Activated naive CD8-positive, alpha-beta T cell treated with anti-CD3 and anti-CD28 coated beads, Interleukin-2, amount 50 U/mL, for 24 hours (primary cell): Measurements from ENCODE around the gene LTBP1.
A peak's percentile ranks its signal among the peaks of the same experiment; 100 is the strongest.
"Not testable (repeated sequence)": the region's sequence is repeated elsewhere in the genome, so short reads cannot be mapped to it uniquely, and the experiment has no call there.

Experiments
- ATAC-seq: fragments of 150-1000 bp; cut with Tn5 transposase; one replicate; pipeline ENCODE4 v1.10.0; 2021
- DNase-seq: peaks from one replicate; pipeline ENCODE4 v3.0.0; 2021
- H3K27ac Mint-ChIP-seq: one replicate; pipeline ENCODE4 v1.8.0; 2021; ENCODE audit warnings: mild to moderate bottlenecking, mixed read lengths
- H3K27me3 Mint-ChIP-seq: one replicate; pipeline ENCODE4 v1.8.0; 2021; ENCODE audit warnings: mixed read lengths
- H3K36me3 Mint-ChIP-seq: one replicate; pipeline ENCODE4 v1.8.0; 2021; ENCODE audit warnings: low read depth, mixed read lengths
- H3K4me1 Mint-ChIP-seq: one replicate; pipeline ENCODE4 v1.8.0; 2021; ENCODE audit warnings: mixed read lengths
- H3K4me3 Mint-ChIP-seq: one replicate; pipeline ENCODE4 v1.8.0; 2021; ENCODE audit warnings: mild to moderate bottlenecking, moderate library complexity, mixed read lengths
- H3K9me3 Mint-ChIP-seq: one replicate; pipeline ENCODE4 v1.8.0; 2021; ENCODE audit warnings: mixed read lengths

The LTBP1 gene

DNA sequence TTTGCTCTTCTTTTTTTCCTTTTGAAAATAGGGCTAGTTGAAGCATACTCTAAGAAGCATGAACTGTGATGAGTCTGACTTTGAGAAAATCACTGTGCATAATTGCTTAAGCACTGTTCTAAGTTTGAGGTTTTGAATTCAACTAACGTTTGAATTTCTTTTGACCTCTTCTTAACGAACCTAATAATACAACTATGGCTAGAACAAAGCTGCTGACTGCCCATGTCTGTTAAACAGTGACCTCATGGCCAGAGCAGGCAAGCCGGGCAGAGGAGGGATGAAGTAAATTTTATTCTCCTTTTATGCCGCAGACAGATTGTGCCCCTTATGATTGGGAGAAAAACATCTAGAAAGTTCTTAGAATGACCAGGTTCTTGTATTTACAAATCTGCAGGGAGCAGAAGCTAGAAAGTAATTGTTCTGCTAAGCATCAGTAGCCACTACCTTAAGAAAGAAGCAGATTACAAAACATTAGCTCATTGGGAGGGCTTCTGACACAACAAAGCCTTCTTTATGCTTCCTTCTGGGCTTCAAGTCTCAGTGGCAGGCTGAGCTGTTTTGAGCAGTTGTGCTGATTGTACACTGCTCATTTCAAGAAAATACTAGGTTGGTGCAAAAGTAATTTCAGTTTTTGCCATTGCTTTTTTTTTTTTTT lies 431.9 kb downstream of the LTBP1 start:
- H3K9me3 Mint-ChIP-seq = no peaks in the 10 kb centered on the region
- ATAC-seq (no peak), DNase-seq (no peak)
- H3K36me3 Mint-ChIP-seq = no peaks in the 10 kb centered on the region
- no peak overlapping the region for H3K4me3 Mint-ChIP-seq
- peaks cover 7% of the 10 kb centered on the region for H3K4me1 Mint-ChIP-seq
- H3K27ac Mint-ChIP-seq = no peak overlapping the region
- H3K27me3 Mint-ChIP-seq = peaks cover 4% of the 10 kb centered on the region

DNA sequence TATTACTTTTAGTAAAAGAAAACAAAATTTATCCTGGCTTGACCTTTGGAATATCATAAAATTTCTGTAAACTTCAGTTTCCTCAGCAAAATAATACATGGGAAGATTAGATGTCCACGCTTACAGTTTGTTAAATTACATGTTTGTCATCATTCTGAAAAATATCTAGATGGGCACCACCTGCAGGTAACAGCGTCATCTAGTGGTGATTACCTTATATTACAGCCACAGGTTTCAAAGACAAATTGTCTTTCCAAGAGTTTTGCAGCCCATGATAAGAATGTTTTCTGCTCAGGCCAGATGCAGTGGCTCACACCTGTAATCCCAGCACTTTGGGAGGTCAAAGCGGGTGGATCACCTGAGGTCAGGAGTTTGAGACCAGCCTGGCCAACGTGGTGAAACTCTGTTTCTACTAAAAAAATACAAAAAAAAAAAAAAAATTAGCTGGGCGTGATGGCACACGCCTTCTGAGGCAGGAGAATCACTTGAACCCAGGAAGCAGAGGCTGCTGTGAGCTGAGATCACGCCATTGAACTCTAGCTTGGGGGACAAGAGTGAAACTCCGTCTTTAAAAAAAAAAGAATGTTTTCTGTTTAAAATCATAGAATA lies 433.4 kb downstream of the LTBP1 start:
- no peaks in the 10 kb centered on the region for H3K9me3 Mint-ChIP-seq
- H3K4me1 Mint-ChIP-seq = peaks cover 7% of the 10 kb centered on the region
- H3K27me3 Mint-ChIP-seq = peaks cover 4% of the 10 kb centered on the region
- no peak for ATAC-seq
- H3K4me3 Mint-ChIP-seq = no peak overlapping the region
- DNase-seq = no peak
- no peaks in the 10 kb centered on the region for H3K36me3 Mint-ChIP-seq
- no peak overlapping the region for H3K27ac Mint-ChIP-seq

DNA sequence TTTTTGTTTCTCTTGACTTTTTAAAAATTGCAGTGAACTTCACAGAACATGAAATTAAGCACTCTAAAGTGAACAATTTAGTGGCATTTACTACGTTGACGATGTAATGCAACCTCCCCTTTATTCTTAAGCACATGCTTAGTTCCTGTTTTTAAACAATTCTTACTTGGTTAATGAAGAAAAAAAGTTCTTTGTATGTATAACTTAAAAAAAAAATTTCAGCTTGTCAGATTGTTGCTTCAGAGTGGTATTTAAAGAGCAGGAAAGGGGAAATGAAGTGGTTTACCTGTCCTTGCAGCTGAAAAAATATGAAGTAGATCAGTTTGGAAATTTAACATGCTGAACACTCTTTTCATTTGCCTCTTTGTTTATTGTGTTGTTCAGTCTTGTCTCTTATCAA lies 434.0 kb downstream of the LTBP1 start:
- Mint-ChIP-seq H3K36me3 (no peaks in the 10 kb centered on the region), H3K4me1 (peaks cover 7% of the 10 kb centered on the region), H3K27me3 (peaks cover 5% of the 10 kb centered on the region), H3K9me3 (no peaks in the 10 kb centered on the region), H3K27ac (no peak overlapping the region), H3K4me3 (no peak overlapping the region)
- no peak for ATAC-seq
- DNase-seq = no peak

DNA sequence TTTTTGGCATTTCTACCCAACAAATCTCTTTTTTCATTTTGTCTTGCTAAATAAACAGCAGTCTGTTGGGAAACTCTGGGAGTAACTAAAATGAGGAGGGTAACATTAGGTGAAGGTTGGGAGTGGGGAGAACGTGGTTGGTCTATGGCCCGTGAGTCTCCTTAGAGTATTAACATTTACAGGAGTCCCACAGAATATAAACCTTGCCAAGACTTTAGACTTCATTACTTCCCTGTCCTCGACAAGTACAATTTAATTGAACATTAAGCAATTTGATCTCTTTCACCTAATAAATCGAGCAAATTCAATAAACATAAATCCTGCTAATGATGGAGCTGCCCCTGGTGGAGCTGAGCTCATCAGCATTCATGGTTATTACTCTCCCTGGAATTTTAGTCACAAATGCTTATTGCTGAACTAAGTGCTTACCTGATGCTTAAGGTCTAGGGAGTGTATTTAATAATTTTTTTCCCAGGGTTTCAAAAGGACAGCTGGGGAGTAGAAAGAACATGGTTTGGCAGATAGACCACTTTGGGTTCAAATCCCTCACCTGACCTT lies 434.6 kb downstream of the LTBP1 start:
- no peak for DNase-seq
- Mint-ChIP-seq H3K9me3 (no peaks in the 10 kb centered on the region), H3K4me3 (no peak overlapping the region), H3K27ac (no peak overlapping the region), H3K27me3 (peaks cover 8% of the 10 kb centered on the region), H3K4me1 (peaks cover 7% of the 10 kb centered on the region), H3K36me3 (no peaks in the 10 kb centered on the region)
- ATAC-seq = no peak

DNA sequence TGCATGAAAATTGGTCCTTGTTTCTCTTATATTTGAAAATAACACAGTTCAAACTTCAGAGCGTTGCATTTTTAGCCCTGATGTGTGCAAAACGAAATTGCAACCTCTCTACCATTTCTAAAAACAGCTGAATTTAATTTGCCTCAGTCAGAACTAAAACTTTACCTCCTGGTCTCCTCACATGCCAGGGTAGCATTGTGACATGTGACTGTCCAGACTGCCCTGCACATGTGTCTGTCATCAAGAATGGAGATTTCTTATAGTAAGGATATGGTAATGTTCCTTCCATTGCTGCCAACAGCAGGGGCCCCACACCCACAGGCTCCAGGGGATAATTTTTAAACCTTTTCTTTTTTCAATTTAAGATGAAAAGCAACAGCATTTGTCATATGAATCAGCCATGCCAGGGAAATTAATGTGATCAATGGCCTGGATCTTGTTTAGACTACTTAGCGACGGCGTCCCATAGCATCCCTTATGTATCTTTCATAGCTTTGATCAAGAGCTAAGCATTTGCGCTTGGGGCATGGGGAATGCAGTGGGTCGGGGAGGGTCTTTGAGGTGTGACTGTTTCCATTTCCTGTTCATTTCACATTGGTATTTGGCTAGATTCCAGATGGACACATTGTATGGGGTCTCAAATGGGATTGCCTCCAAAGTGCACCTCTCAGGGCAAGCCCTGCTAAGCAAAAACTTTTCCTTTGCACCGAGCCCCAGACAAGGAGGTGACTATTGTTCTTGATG lies 437.3 kb downstream of the LTBP1 start:
- DNase-seq (no peak), ATAC-seq (no peak)
- H3K36me3 Mint-ChIP-seq = no peaks in the 10 kb centered on the region
- no peak overlapping the region for H3K27ac Mint-ChIP-seq
- peaks cover 8% of the 10 kb centered on the region for H3K27me3 Mint-ChIP-seq
- H3K4me1 Mint-ChIP-seq = peaks cover 7% of the 10 kb centered on the region
- no peak overlapping the region for H3K4me3 Mint-ChIP-seq
- no peaks in the 10 kb centered on the region for H3K9me3 Mint-ChIP-seq

DNA sequence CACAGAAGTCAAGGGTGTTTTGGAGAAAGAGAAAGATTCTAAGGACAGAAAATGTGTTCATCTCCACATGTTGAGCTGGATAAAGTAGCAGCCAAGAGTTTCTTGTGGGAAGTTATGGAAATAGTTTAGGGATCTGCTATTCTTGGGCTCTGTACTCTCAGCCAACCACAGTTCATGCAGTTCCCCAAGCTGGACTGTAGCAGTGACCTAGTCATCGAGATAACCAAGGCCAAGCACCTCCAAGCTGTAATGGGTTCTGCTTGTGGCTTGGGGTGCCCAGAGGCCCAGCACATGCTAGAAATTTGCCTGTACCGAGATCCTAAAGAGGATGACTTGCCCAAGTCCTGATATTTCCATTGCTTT lies 437.8 kb downstream of the LTBP1 start:
- H3K9me3 Mint-ChIP-seq = no peaks in the 10 kb centered on the region
- H3K4me1 Mint-ChIP-seq = peaks cover 7% of the 10 kb centered on the region
- H3K36me3 Mint-ChIP-seq = no peaks in the 10 kb centered on the region
- no peak overlapping the region for H3K27ac Mint-ChIP-seq
- peaks cover 8% of the 10 kb centered on the region for H3K27me3 Mint-ChIP-seq
- DNase-seq = no peak
- H3K4me3 Mint-ChIP-seq = no peak overlapping the region
- no peak for ATAC-seq

DNA sequence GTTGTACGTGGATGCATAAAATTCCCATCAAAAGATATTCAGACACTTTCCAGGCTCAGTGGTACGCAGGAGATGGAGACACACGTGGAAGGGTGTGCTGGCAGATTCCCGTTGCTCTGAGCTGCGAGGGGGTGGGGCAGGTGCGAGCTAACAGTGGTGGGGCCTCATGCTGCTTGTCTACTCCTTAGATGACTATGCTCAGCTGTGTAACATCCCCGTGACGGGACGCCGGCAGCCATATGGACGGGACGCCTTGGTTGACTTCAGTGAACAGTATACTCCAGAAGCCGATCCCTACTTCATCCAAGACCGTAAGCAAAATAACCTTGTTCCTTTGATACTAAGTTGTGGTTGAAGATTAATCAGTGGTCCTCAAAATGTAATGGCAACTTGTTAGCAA lies 442.2 kb downstream of the LTBP1 start:
- DNase-seq = no peak
- ATAC-seq = no peak
- Mint-ChIP-seq H3K4me1 (no peaks in the 10 kb centered on the region), H3K36me3 (no peaks in the 10 kb centered on the region), H3K9me3 (no peaks in the 10 kb centered on the region), H3K4me3 (no peak overlapping the region), H3K27me3 (peaks cover 4% of the 10 kb centered on the region), H3K27ac (no peak overlapping the region)

DNA sequence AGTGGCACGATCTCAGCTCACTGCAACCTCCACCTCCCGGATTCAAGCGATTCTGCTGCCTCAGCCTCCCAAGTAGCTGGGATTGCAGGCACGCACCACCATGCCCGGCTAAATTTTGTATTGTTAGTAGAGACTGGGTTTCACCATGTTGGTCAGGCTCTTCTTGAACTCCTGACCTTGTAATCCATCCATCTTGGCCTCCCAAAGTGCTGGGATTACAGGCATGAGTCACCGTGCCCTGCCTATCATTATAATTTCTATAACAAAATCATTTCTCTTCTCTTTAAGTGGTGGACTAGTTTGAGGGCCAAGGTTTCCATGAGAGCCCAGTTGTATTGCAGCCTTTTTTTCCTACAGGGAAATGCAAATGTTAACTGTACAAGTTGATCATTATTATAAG lies 442.9 kb downstream of the LTBP1 start:
- H3K9me3 Mint-ChIP-seq, DNase-seq, H3K36me3 Mint-ChIP-seq, ATAC-seq, H3K27ac Mint-ChIP-seq, H3K4me3 Mint-ChIP-seq, H3K27me3 Mint-ChIP-seq, H3K4me1 Mint-ChIP-seq: not testable (repeated sequence)

DNA sequence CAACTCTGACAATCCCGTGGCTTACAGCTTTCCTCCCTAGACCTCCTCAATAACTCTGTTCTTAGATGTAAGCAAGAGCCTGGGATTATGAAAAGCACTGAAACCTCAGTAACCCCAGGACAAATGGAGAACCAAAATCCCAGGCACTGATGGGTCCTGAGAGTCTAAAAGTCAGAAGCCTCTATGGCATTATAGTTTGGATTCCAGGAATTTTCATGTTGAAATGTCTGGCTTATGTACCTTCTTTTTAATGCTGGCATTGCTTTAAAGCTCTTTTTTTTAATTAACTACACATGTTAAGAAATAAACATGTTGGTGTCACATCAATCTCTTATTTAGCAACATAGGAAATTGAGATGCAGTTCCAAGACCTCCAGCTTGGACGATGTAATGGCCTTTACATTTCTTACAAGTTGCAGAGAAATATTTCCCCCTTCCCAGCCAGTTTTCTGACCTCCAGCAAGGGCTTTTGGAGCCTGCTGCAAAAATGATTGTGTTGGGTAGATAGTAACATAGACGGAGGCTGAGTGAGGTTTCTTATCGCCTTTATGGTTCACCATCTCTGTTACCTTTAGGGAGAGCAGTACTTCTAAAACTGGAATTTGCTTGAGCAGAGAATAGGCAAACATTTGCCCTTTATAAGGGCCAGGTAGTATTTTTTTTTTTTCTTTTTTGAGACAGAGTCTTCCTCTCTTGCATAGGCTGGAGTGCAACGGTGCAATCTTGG lies 444.9 kb downstream of the LTBP1 start:
- DNase-seq (no peak), ATAC-seq (no peak)
- H3K4me1 Mint-ChIP-seq = no peaks in the 10 kb centered on the region
- no peaks in the 10 kb centered on the region for H3K9me3 Mint-ChIP-seq
- no peak overlapping the region for H3K27ac Mint-ChIP-seq
- no peaks in the 10 kb centered on the region for H3K36me3 Mint-ChIP-seq
- H3K27me3 Mint-ChIP-seq = no peaks in the 10 kb centered on the region
- H3K4me3 Mint-ChIP-seq = no peak overlapping the region

DNA sequence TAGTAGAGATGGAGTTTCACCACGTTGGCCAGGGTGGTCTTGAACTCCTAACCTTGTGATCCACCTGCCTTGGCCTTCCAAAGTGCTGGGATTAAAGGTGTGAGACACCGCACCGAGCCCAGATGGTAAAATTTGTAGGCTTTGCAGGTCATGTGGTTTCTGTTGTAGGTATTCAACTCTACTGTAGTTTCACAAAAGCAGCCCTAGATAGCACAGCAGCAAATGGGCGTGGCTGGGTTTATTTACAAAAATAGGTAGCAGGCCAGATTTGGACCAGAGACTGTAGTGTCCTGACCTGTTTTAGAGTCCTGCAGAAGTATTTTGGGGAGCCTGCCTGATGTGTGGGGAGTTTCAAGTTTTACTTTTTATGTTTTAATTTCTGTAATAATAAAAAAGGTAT lies 445.6 kb downstream of the LTBP1 start:
- H3K36me3 Mint-ChIP-seq = no peaks in the 10 kb centered on the region
- H3K4me1 Mint-ChIP-seq = no peaks in the 10 kb centered on the region
- no peaks in the 10 kb centered on the region for H3K9me3 Mint-ChIP-seq
- no peak for DNase-seq
- H3K4me3 Mint-ChIP-seq = no peak overlapping the region
- H3K27ac Mint-ChIP-seq = no peak overlapping the region
- ATAC-seq = no peak
- H3K27me3 Mint-ChIP-seq = no peaks in the 10 kb centered on the region

DNA sequence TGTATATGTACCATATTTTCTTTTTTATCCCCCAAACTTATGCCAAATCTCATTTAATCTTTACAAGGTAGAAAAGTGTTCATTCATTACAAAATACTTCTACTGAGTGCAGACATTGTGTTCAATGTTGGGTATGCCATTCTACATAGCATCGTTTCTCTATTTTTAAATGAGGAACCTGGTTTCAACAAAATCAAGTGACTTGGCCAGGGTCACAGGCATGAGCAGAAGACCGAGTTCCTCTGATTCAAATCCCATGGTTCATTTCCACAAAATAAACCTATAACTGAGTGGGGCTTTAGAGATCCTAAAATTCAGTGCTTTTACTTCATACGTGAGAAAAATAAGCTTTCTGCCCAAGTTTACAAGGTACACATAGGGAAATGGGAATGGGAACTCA lies 448.3 kb downstream of the LTBP1 start:
- H3K36me3 Mint-ChIP-seq = no peaks in the 10 kb centered on the region
- DNase-seq = no peak
- no peak overlapping the region for H3K27ac Mint-ChIP-seq
- ATAC-seq = no peak
- H3K4me3 Mint-ChIP-seq = no peak overlapping the region
- no peaks in the 10 kb centered on the region for H3K9me3 Mint-ChIP-seq
- H3K27me3 Mint-ChIP-seq = peaks cover 2% of the 10 kb centered on the region
- no peaks in the 10 kb centered on the region for H3K4me1 Mint-ChIP-seq

DNA sequence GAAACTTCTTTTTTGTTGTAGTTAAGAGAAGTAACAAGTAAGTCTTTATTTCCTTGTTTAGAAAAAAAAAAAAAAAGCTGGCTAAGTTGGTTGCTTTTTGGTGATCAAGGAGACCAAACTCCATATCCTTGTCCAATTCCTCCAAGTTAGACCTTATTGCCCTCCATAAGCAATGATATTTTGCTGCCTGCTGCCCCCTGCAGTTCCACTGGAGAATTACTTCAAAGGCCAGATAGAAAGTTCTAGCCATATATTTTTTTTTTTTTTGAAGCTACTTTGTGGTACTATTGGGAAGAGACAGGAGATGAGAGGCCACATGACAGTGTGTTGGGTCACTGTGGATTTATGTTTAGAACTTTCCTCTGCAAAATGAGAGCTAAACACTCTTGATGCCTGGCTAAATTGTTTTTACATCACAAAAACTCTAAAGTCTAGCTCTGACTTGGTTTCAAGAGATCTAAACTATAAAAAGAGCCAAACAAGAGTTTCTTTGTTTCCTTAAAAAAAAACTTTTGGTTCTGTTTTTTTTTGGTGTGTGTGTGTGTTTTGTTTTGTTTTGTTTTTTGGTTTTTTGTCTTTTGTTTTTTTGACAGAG lies 449.0 kb downstream of the LTBP1 start:
- no peaks in the 10 kb centered on the region for H3K4me1 Mint-ChIP-seq

DNA sequence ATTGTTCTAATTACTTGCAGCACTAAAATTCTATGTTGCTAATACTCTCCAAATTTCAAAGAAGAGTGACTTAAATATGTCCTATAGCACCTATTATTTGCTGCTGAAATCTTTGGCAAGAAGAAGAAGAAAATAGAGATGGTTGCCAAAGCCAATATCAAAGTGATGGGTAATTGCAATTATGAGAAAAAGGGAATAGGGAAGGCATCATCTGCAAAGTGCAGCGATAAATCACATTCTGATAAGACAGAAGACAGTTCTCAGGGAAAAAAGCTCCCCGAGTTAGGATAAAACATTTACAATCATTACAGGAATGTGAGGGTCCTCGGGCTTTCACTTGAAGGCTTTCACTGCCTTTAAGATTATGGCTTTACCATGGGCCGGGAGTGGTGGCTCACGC lies 457.6 kb downstream of the LTBP1 start:
- no peak for DNase-seq
- Mint-ChIP-seq H3K4me3 (no peak overlapping the region), H3K36me3 (no peaks in the 10 kb centered on the region), H3K4me1 (no peaks in the 10 kb centered on the region), H3K27me3 (no peaks in the 10 kb centered on the region), H3K9me3 (peaks cover 5% of the 10 kb centered on the region), H3K27ac (no peak overlapping the region)
- ATAC-seq = no peak

More for the DNA sequence above, 449.0 kb downstream of the LTBP1 start:
- H3K4me3 Mint-ChIP-seq = no peak overlapping the region
- H3K9me3 Mint-ChIP-seq = no peaks in the 10 kb centered on the region
- ATAC-seq (no peak), DNase-seq (peak; percentile 59)
- no peak overlapping the region for H3K27ac Mint-ChIP-seq
- no peaks in the 10 kb centered on the region for H3K36me3 Mint-ChIP-seq
- H3K27me3 Mint-ChIP-seq = peaks cover 2% of the 10 kb centered on the region

DNA sequence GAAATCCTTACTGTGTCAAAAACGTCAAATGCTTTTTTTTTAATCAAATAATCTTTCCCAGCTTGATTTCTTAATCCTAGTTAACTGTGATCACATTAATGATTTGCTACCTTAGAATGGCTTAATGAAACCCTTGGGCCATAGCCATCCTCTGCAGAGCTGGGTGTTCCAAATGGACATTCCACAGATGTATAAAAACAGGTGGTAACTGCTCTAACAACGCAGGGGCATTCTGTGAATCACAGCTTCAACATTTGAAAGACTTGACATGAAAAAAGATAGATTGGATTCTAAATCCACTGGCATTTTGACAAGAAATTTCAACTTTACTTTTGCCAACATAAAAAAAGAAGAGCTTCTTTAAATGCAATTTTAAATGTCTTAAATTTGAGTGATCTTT lies 459.9 kb downstream of the LTBP1 start:
- H3K4me1 Mint-ChIP-seq = no peaks in the 10 kb centered on the region
- H3K27ac Mint-ChIP-seq = no peak overlapping the region
- H3K4me3 Mint-ChIP-seq = no peak overlapping the region
- DNase-seq = no peak
- H3K9me3 Mint-ChIP-seq = peaks cover 5% of the 10 kb centered on the region
- no peak for ATAC-seq
- H3K27me3 Mint-ChIP-seq = no peaks in the 10 kb centered on the region
- H3K36me3 Mint-ChIP-seq = no peaks in the 10 kb centered on the region
